HL-60 (cell line): ENCODE results near the gene HDAC7.

Source experiments
- DNase-seq, 2 experiments: peaks; one replicate each; pipeline ENCODE4 v3.0.0-alpha.2; 2010 to 2020; ENCODE audit warnings: low read depth in 1 of 2, low spot score in 1 of 2
- H3K27ac ChIP-seq: fragments of 250-450 bp; sonication (Bioruptor Pico); replicated peaks from 2 replicates; pipeline ENCODE4 v1.5.1; 2020; ENCODE audit warnings: mild to moderate bottlenecking, moderate library complexity
- H3K27me3 ChIP-seq: fragments of 250-450 bp; sonication (Bioruptor Pico); 2 replicates; pipeline ENCODE4 v1.5.1; 2021; ENCODE audit warnings: mild to moderate bottlenecking, moderate library complexity; ENCODE audit not compliant: insufficient read depth, poor library complexity, severe bottlenecking
- H3K4me3 ChIP-seq: replicated peaks from 2 replicates; pipeline ENCODE4 v1.5.1; 2011; ENCODE audit warnings: mild to moderate bottlenecking, control low read depth, low read length; ENCODE audit not compliant: insufficient read depth
- GABPA ChIP-seq: IDR thresholded peaks from 2 replicates; pipeline ENCODE4 v1.6.1; 2012; ENCODE audit warnings: low read depth
- POLR2AphosphoS5 ChIP-seq: IDR thresholded peaks from 2 replicates; pipeline ENCODE4 v1.6.1; 2012; ENCODE audit warnings: low read depth
- SPI1 ChIP-seq: IDR thresholded peaks from 2 replicates; pipeline ENCODE4 v1.6.1; 2012; ENCODE audit warnings: low read depth, mild to moderate bottlenecking, borderline replicate concordance
- TF ChIP-seq, protein P1 (sequence below): IDR thresholded peaks from 2 replicates; pipeline ENCODE4 v1.6.1; 2012; ENCODE audit warnings: low read depth; ENCODE audit not compliant: insufficient replicate concordance
- TF ChIP-seq, protein P2 (sequence below): IDR thresholded peaks from one replicate; pipeline ENCODE4 v1.5.1; 2011; ENCODE audit warnings: low read length, control low read depth, inconsistent platforms; ENCODE audit not compliant: insufficient read depth

HDAC7 gene

DNA sequence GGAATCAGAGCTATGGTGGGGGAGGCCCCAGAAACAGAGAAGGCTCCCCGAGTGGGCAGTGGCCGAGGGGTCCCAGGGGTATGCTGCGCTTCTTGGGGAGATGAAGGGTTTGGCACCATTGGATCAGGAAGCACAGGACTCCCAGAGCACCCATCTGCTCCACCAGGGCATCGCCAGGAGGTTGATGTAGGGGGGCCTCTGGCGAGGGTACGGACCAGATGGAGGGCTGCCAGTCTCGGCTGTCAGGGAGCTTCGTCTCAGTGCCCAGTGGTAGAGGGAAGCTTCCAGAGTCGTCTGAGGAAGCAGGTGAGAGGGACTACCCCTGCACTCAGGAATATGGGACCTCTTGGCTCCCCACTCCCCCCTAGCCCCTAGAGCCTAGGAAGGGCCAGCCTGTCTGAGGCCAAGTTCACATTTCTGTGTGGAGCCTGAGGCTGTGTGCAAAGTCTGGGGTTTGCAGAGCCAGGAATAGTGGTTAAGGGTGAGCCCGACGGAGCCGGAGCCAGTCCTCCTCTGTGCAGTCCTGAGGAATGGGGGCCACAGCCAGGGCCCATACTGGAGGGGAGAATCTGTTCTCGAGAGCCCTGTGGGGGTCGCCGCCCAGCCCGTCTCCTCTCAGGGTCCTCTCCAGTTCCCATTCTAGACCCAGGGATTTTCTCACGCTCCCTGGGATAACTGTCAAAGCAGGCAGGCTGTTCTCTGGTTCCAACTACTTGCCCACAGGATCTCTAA, 36.5 kb downstream of the HDAC7 start:
- DNase-seq, result no peak
- Histone ChIP-seq H3K4me3 (no peak overlapping the region), H3K27me3 (no peaks in the 10 kb centered on the region), H3K27ac (no peak overlapping the region)
- TF ChIP-seq, protein P1, sequence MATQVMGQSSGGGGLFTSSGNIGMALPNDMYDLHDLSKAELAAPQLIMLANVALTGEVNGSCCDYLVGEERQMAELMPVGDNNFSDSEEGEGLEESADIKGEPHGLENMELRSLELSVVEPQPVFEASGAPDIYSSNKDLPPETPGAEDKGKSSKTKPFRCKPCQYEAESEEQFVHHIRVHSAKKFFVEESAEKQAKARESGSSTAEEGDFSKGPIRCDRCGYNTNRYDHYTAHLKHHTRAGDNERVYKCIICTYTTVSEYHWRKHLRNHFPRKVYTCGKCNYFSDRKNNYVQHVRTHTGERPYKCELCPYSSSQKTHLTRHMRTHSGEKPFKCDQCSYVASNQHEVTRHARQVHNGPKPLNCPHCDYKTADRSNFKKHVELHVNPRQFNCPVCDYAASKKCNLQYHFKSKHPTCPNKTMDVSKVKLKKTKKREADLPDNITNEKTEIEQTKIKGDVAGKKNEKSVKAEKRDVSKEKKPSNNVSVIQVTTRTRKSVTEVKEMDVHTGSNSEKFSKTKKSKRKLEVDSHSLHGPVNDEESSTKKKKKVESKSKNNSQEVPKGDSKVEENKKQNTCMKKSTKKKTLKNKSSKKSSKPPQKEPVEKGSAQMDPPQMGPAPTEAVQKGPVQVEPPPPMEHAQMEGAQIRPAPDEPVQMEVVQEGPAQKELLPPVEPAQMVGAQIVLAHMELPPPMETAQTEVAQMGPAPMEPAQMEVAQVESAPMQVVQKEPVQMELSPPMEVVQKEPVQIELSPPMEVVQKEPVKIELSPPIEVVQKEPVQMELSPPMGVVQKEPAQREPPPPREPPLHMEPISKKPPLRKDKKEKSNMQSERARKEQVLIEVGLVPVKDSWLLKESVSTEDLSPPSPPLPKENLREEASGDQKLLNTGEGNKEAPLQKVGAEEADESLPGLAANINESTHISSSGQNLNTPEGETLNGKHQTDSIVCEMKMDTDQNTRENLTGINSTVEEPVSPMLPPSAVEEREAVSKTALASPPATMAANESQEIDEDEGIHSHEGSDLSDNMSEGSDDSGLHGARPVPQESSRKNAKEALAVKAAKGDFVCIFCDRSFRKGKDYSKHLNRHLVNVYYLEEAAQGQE, result no peak
- TF ChIP-seq GABPA (no peak), SPI1 (no peak), POLR2AphosphoS5 (no peak)
- TF ChIP-seq, protein P2, sequence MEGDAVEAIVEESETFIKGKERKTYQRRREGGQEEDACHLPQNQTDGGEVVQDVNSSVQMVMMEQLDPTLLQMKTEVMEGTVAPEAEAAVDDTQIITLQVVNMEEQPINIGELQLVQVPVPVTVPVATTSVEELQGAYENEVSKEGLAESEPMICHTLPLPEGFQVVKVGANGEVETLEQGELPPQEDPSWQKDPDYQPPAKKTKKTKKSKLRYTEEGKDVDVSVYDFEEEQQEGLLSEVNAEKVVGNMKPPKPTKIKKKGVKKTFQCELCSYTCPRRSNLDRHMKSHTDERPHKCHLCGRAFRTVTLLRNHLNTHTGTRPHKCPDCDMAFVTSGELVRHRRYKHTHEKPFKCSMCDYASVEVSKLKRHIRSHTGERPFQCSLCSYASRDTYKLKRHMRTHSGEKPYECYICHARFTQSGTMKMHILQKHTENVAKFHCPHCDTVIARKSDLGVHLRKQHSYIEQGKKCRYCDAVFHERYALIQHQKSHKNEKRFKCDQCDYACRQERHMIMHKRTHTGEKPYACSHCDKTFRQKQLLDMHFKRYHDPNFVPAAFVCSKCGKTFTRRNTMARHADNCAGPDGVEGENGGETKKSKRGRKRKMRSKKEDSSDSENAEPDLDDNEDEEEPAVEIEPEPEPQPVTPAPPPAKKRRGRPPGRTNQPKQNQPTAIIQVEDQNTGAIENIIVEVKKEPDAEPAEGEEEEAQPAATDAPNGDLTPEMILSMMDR, result no peak

DNA sequence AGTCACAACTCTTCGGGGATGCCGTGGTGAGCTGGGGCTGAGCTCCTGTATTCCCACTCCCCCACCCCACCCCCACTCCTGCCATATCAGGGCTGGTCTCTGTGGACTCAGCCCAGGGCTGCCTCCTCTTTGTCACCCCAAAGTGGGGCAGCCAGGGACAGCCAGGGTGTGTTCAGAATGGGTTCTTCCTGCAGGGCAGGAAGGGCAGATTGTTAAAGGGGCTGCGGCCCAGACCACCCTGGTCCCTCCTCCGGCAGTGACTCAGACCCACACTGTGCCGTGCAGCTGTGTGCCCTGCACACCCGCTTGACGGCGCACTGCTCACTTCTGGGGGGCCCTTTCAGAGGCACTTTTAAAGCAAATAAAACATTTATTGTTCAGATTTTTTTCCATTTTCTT, 37.3 kb downstream of the HDAC7 start:
- Histone ChIP-seq H3K27me3 (no peaks in the 10 kb centered on the region), H3K27ac (no peak overlapping the region), H3K4me3 (no peak overlapping the region)
- TF ChIP-seq SPI1, result no peak
- TF ChIP-seq GABPA, result no peak
- TF ChIP-seq, protein P2, result no peak
- TF ChIP-seq, protein P1, result no peak
- TF ChIP-seq POLR2AphosphoS5, result no peak
- no peak for DNase-seq

DNA sequence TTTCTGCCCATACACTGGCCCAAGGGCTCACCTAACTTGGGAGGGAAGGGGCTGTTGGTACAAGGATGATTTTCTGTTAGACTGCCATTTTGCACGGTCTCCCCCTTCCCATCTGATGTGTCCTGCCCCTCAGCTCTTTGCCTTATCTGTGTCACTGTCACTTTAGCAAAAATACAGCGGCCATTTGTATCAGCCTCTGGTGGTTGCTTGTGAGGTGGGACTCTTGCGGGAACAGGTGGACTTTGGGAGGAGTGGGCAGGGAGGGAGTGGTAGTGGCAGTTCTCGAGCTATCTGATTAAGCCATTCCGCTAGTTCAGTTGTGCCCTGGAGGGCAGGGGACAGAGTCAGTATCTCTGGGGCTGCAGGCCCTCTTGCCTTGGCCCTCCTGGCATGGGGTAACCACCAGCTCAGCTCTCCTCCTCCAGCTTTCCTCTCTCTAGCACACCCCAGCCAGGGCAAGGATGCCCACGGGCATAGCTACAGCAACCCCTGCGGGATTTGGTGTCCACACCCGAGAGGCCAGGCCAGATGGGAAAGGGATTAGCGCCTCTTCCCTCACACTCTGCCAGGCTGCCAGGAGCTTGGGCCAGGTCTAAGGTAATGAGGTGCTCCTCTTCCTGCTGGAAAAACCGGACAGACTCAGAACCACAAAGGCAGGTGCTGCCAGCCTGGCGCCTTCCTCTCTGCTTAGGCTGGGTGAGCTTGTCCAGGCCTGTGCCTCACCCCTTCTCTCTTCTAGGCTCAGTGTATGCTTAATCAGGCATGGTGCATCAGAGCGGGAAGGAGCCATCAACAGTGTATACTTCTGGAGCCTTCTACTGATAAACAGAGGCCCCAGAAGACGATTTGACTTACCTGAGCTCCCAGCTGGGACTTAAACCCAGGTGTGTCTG, 38.0 kb downstream of the HDAC7 start:
- Histone ChIP-seq H3K27ac (no peak overlapping the region), H3K4me3 (no peak overlapping the region), H3K27me3 (no peaks in the 10 kb centered on the region)
- no peak for DNase-seq
- TF ChIP-seq SPI1 (no peak), POLR2AphosphoS5 (no peak), GABPA (no peak)
- TF ChIP-seq, protein P2, result no peak
- TF ChIP-seq, protein P1, result no peak
